DND-41 (cell line): ENCODE measurements around the gene CHAMP1.

Experiments used
- ATAC-seq: fragments of 200-7000 bp; cut with Tn5 transposase; 3 replicates; pipeline ENCODE4 v1.9.1; 2021; ENCODE audit warnings: low read depth; ENCODE audit not compliant: insufficient read depth
- DNase-seq: peaks from one replicate; pipeline ENCODE4 v3.0.0-alpha.2; 2020
- H2AFZ ChIP-seq: 2 replicates; pipeline ENCODE4 v1.6.0; 2012; ENCODE audit warnings: low read depth, low read length
- H3K27ac ChIP-seq: 2 replicates; pipeline ENCODE4 v1.5.1; 2012; ENCODE audit warnings: low read length, inconsistent platforms
- H3K27me3 ChIP-seq: fragments of 200-600 bp; sonication (generic); 2 replicates; pipeline ENCODE4 v1.6.0; 2012; ENCODE audit warnings: low read length, mild to moderate bottlenecking, inconsistent platforms; ENCODE audit not compliant: insufficient read depth, poor library complexity
- H3K36me3 ChIP-seq: 2 replicates; pipeline ENCODE4 v1.5.1; 2012; ENCODE audit warnings: low read length, inconsistent platforms; ENCODE audit not compliant: insufficient read depth
- H3K4me1 ChIP-seq: 2 replicates; pipeline ENCODE4 v1.5.1; 2012; ENCODE audit warnings: mild to moderate bottlenecking, low read length; ENCODE audit not compliant: insufficient read depth
- H3K4me2 ChIP-seq: 2 replicates; pipeline ENCODE4 v1.6.0; 2012; ENCODE audit warnings: mild to moderate bottlenecking, moderate library complexity, low read length, inconsistent platforms; ENCODE audit not compliant: insufficient read depth
- H3K4me3 ChIP-seq, 2 experiments: fragments of 200-600 bp in 1 of 2; shearing (Covaris generic) in 1 of 2; 2 replicates each; pipeline ENCODE4 v1.5.1; 2012 to 2016; ENCODE audit warnings: inconsistent platforms in 2 of 2, low read length in 2 of 2, mild to moderate bottlenecking in 2 of 2, low read depth in 1 of 2, moderate library complexity in 1 of 2
- H3K79me2 ChIP-seq: 2 replicates; pipeline ENCODE4 v1.6.0; 2012; ENCODE audit warnings: low read length, inconsistent platforms; ENCODE audit not compliant: insufficient read depth
- H3K9ac ChIP-seq: 2 replicates; pipeline ENCODE4 v1.6.0; 2012; ENCODE audit warnings: low read depth, mild to moderate bottlenecking, inconsistent platforms, low read length, moderate library complexity
- H3K9me3 ChIP-seq: 2 replicates; pipeline ENCODE4 v1.5.1; 2012; ENCODE audit warnings: low read length, moderate library complexity, mild to moderate bottlenecking, inconsistent platforms; ENCODE audit not compliant: insufficient read depth, severe bottlenecking
- H4K20me1 ChIP-seq: 2 replicates; pipeline ENCODE4 v1.6.0; 2012; ENCODE audit warnings: low read length; ENCODE audit not compliant: insufficient read depth
- CTCF ChIP-seq: IDR thresholded peaks from 2 replicates; pipeline ENCODE4 v1.5.1; 2012; ENCODE audit warnings: borderline replicate concordance, low read length, moderate library complexity, mild to moderate bottlenecking; ENCODE audit not compliant: poor library complexity, severe bottlenecking; ENCODE audit errors: extremely low read depth
- EZH2 ChIP-seq: IDR thresholded peaks from 3 replicates; pipeline ENCODE4 v1.6.1; 2012; ENCODE audit warnings: borderline replicate concordance, low read depth, mild to moderate bottlenecking, moderate library complexity, low read length, inconsistent platforms; ENCODE audit not compliant: severe bottlenecking

CHAMP1 gene

GRCh38 chr13:114320065-114320464, 5.8 kb downstream of the CHAMP1 start:
- Histone ChIP-seq H2AFZ (no peak overlapping the region), H3K4me1 (peaks cover 50% of the 10 kb centered on the region), H3K9ac (no peak overlapping the region), H3K27ac (no peak overlapping the region), H3K9me3 (no peaks in the 10 kb centered on the region), H3K36me3 (peaks cover 77% of the 10 kb centered on the region), H3K27me3 (no peaks in the 10 kb centered on the region), H3K79me2 (peaks cover 95% of the 10 kb centered on the region), H3K4me3 (no peak overlapping the region), H3K4me2 (0 out of 2 replicates have a peak overlapping the region, but pooled peaks have one; percentile 85), H4K20me1 (peaks cover 70% of the 10 kb centered on the region)
- ATAC-seq (no peak), DNase-seq (no peak)
- TF ChIP-seq CTCF (no peak), EZH2 (no peak)

- peaks cover 94% of the 10 kb centered on the region for H3K79me2 ChIP-seq
- H3K4me3 ChIP-seq = no peak overlapping the region
- no peaks in the 10 kb centered on the region for H3K9me3 ChIP-seq
- no peak overlapping the region for H3K9ac ChIP-seq
- peaks cover 84% of the 10 kb centered on the region for H3K36me3 ChIP-seq
- DNase-seq (no peak), ATAC-seq (no peak)
- TF ChIP-seq EZH2 (no peak), CTCF (no peak)
- no peak overlapping the region for H3K4me2 ChIP-seq
- H4K20me1 ChIP-seq = peaks cover 70% of the 10 kb centered on the region
- no peak overlapping the region for H2AFZ ChIP-seq
- H3K27me3 ChIP-seq = no peaks in the 10 kb centered on the region
- H3K4me1 ChIP-seq = peaks cover 45% of the 10 kb centered on the region
- no peak overlapping the region for H3K27ac ChIP-seq
These were observed 7.0 kb downstream of the CHAMP1 start for GRCh38 chr13:114321256-114321655.

DNA sequence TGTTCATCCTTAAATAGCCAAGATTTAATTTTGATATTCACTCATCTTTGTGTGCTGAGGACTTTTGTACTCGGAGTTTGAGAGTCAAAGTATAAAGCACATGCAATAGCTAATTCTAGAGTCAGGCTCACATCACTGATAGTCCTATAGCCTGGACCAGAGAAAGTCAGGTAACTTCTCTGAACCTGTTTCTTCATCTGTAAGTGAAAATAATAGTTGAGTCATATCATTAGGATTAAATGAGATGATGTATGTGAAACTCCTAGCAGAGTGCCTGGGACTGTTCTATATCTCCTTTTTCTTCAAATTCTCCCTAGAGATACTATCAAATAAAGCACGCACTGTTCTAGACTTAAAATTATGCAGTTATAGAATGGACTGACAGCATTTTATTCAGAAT, 9.0 kb downstream of the CHAMP1 start:
- peaks cover 64% of the 10 kb centered on the region for H4K20me1 ChIP-seq

More for the DNA sequence above, 9.0 kb downstream of the CHAMP1 start:
- Histone ChIP-seq H3K36me3 (peaks cover 90% of the 10 kb centered on the region), H3K27me3 (no peaks in the 10 kb centered on the region), H3K27ac (no peak overlapping the region), H3K4me3 (no peak overlapping the region), H3K4me1 (peaks cover 25% of the 10 kb centered on the region), H3K9ac (no peak overlapping the region), H2AFZ (no peak overlapping the region), H3K9me3 (no peaks in the 10 kb centered on the region), H3K4me2 (no peak overlapping the region), H3K79me2 (peaks cover 78% of the 10 kb centered on the region)
- DNase-seq (no peak), ATAC-seq (no peak)
- no peak for TF ChIP-seq EZH2
- no peak for TF ChIP-seq CTCF
